Panc1 (cell line): Measurements from ENCODE around the gene POC5.

ENCODE experiments used
- POLR2AphosphoS5 ChIP-seq: IDR thresholded peaks from 2 replicates; pipeline ENCODE4 v1.6.1; 2012; ENCODE audit warnings: mild to moderate bottlenecking, low read depth, low read length, moderate library complexity
- SIN3A ChIP-seq: IDR thresholded peaks from 2 replicates; pipeline ENCODE4 v1.6.1; 2012; ENCODE audit warnings: low read depth, mild to moderate bottlenecking, low read length, moderate library complexity, borderline replicate concordance; ENCODE audit not compliant: insufficient read depth
- TCF7L2 ChIP-seq: IDR thresholded peaks from 2 replicates; pipeline ENCODE4 v1.6.1; 2011; ENCODE audit warnings: mild to moderate bottlenecking, low read depth, low read length, inconsistent platforms
- TF ChIP-seq, protein P1 (sequence below): fragments of 450-650 bp; IDR thresholded peaks from 2 replicates; pipeline ENCODE4 v1.5.1; 2017; ENCODE audit warnings: mild to moderate bottlenecking
- TF ChIP-seq, protein P2 (sequence below), 2 experiments: IDR thresholded peaks; 2 replicates each; pipeline ENCODE4 v1.6.1; 2011 to 2012; ENCODE audit warnings: low read depth in 2 of 2, control low read depth in 1 of 2, low read length in 1 of 2, mild to moderate bottlenecking in 1 of 2, moderate library complexity in 1 of 2; ENCODE audit not compliant: insufficient read depth in 1 of 2

DNA sequence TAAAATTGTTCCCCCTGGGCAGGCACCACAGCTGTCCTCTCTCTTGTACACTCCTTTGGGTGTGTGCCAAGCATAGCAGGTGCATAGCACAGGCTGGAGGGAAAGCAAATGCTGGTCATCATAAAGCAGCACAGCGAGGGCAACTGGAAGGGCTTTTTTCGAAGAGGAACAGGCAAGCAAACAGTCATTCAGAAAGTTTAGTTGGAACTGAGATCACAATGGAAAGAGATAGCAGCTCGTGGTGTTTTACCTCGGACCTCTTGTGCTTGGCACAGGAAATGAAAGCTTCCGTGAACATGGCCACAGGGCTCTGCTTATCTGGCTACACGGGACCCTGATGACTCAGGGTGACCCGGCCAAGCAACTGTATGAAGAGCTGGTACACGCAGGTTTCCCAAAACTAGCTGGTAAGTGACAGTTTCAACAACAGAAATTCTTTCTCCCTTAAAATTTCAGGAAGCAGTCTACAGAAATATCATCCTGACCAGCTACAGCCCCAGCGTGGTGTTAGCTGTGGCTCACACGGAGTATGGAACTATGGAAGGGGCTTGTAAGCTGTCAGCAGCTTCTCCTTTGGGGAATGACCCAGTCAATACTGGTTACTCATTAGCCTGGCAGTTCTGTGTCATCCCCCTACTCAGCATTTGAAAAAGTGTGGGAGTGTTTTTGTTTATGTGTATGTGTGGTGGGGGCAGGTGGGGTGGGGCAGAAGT lies 48.1 kb downstream of the POC5 start:
- TF ChIP-seq, protein P1, sequence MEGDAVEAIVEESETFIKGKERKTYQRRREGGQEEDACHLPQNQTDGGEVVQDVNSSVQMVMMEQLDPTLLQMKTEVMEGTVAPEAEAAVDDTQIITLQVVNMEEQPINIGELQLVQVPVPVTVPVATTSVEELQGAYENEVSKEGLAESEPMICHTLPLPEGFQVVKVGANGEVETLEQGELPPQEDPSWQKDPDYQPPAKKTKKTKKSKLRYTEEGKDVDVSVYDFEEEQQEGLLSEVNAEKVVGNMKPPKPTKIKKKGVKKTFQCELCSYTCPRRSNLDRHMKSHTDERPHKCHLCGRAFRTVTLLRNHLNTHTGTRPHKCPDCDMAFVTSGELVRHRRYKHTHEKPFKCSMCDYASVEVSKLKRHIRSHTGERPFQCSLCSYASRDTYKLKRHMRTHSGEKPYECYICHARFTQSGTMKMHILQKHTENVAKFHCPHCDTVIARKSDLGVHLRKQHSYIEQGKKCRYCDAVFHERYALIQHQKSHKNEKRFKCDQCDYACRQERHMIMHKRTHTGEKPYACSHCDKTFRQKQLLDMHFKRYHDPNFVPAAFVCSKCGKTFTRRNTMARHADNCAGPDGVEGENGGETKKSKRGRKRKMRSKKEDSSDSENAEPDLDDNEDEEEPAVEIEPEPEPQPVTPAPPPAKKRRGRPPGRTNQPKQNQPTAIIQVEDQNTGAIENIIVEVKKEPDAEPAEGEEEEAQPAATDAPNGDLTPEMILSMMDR, result no peak
- TF ChIP-seq, protein P2, sequence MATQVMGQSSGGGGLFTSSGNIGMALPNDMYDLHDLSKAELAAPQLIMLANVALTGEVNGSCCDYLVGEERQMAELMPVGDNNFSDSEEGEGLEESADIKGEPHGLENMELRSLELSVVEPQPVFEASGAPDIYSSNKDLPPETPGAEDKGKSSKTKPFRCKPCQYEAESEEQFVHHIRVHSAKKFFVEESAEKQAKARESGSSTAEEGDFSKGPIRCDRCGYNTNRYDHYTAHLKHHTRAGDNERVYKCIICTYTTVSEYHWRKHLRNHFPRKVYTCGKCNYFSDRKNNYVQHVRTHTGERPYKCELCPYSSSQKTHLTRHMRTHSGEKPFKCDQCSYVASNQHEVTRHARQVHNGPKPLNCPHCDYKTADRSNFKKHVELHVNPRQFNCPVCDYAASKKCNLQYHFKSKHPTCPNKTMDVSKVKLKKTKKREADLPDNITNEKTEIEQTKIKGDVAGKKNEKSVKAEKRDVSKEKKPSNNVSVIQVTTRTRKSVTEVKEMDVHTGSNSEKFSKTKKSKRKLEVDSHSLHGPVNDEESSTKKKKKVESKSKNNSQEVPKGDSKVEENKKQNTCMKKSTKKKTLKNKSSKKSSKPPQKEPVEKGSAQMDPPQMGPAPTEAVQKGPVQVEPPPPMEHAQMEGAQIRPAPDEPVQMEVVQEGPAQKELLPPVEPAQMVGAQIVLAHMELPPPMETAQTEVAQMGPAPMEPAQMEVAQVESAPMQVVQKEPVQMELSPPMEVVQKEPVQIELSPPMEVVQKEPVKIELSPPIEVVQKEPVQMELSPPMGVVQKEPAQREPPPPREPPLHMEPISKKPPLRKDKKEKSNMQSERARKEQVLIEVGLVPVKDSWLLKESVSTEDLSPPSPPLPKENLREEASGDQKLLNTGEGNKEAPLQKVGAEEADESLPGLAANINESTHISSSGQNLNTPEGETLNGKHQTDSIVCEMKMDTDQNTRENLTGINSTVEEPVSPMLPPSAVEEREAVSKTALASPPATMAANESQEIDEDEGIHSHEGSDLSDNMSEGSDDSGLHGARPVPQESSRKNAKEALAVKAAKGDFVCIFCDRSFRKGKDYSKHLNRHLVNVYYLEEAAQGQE (IDR thresholded peaks at IDR 0.05; ENCODE audit: insufficient read depth in 1 of 2, low read depth in 2 of 2, low read length in 1 of 2), result no peak
- no peak for TF ChIP-seq TCF7L2
- no peak for TF ChIP-seq POLR2AphosphoS5
- TF ChIP-seq SIN3A, result no peak
